Activated naive CD8-positive, alpha-beta T cell treated with anti-CD3 and anti-CD28 coated beads, Interleukin-2, amount 50 U/mL, for 24 hours (primary cell): ENCODE measurements around the gene PFKFB3.
"Not testable (repeated sequence)": the region's sequence is repeated elsewhere in the genome, so short reads cannot be mapped to it uniquely, and the experiment has no call there.

Experiments used
- ATAC-seq: fragments of 150-1000 bp; cut with Tn5 transposase; one replicate; pipeline ENCODE4 v1.10.0; 2021
- DNase-seq: peaks from one replicate; pipeline ENCODE4 v3.0.0; 2021
- H3K27ac Mint-ChIP-seq: one replicate; pipeline ENCODE4 v1.8.0; 2021; ENCODE audit warnings: mild to moderate bottlenecking, mixed read lengths
- H3K27me3 Mint-ChIP-seq: one replicate; pipeline ENCODE4 v1.8.0; 2021; ENCODE audit warnings: mixed read lengths
- H3K36me3 Mint-ChIP-seq: one replicate; pipeline ENCODE4 v1.8.0; 2021; ENCODE audit warnings: low read depth, mixed read lengths
- H3K4me1 Mint-ChIP-seq: one replicate; pipeline ENCODE4 v1.8.0; 2021; ENCODE audit warnings: mixed read lengths
- H3K4me3 Mint-ChIP-seq: one replicate; pipeline ENCODE4 v1.8.0; 2021; ENCODE audit warnings: mild to moderate bottlenecking, moderate library complexity, mixed read lengths
- H3K9me3 Mint-ChIP-seq: one replicate; pipeline ENCODE4 v1.8.0; 2021; ENCODE audit warnings: mixed read lengths

Gene PFKFB3

DNA sequence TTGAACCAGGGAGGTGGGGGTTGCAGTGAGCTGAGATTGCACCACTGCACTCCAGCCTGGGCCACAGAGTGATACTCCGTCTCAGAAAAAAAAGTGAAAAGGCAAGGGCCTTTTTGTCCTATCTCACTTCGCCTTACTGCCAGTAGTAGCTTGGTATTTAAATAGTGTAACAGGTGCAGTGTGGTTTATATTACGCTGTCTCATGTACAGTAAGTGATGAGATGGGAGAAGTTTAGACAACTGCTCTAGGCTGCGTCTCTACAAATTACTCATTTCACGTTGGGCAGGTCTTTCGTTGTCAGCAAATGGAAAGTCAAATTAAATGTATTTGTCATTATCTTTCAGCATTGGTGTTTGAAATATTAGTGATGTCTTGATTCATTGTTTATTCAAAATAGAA, 15.5 kb upstream of the PFKFB3 start:
- H3K9me3 Mint-ChIP-seq, result no peaks in the 10 kb centered on the region
- ATAC-seq (no peak), DNase-seq (no peak)
- H3K4me1 Mint-ChIP-seq, result peaks cover 47% of the 10 kb centered on the region
- H3K27ac Mint-ChIP-seq, result peak overlapping the region; percentile 22
- no peaks in the 10 kb centered on the region for H3K27me3 Mint-ChIP-seq
- H3K36me3 Mint-ChIP-seq, result peaks cover 14% of the 10 kb centered on the region
- H3K4me3 Mint-ChIP-seq, result no peak overlapping the region

- not testable (repeated sequence) for H3K27me3 Mint-ChIP-seq, ATAC-seq, DNase-seq, H3K4me3 Mint-ChIP-seq, H3K9me3 Mint-ChIP-seq
- Mint-ChIP-seq H3K4me1 (peaks cover 40% of the 10 kb centered on the region), H3K27ac (peak overlapping the region; percentile 10), H3K36me3 (peaks cover 14% of the 10 kb centered on the region)
Observed at GRCh38 chr10:6190033-6190432, 12.7 kb upstream of the PFKFB3 start.

DNA sequence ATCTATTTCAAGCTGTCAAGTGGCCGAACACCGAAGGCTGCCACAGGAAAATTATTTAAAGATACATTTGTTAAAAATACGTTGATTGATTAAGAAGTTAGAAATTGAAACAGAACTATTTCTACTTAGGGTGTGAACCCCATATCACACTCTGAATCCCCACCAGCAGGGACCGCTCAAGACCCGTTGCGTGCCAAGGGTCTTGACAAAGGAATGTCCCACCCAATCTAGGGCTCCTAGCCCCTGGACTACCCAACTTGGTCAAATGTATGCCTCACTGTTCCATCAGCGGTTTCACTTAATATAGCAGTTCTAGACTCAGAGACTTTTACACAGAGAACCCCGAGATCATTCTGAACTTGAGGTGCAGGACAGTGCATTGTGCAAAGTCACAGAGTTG, 11.6 kb upstream of the PFKFB3 start:
- no peak for ATAC-seq
- no peak overlapping the region for H3K27ac Mint-ChIP-seq
- no peaks in the 10 kb centered on the region for H3K27me3 Mint-ChIP-seq
- peaks cover 39% of the 10 kb centered on the region for H3K4me1 Mint-ChIP-seq
- H3K4me3 Mint-ChIP-seq, result no peak overlapping the region
- no peaks in the 10 kb centered on the region for H3K9me3 Mint-ChIP-seq
- no peak for DNase-seq
- H3K36me3 Mint-ChIP-seq, result peaks cover 14% of the 10 kb centered on the region

DNA sequence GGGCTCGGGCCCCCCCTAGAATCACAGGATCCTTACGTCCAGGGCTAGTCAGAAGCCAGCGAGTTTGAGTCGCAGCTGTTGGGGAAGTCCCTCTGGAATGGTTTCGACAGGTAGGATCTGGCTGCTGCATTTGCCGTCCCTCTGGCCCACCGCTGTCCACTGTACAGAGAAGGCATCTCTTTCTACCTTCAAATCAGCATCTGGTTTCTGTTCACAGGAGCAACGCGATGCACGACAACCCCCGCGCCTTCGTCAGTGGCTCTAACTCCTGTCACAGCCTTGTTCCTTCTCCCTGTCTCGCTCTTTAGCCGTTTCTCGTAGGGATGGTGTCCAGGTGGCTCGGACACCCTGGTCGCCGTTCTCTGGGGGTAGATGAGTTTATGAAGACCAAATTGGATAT, 11.2 kb upstream of the PFKFB3 start:
- peaks cover 13% of the 10 kb centered on the region for H3K36me3 Mint-ChIP-seq
- no peaks in the 10 kb centered on the region for H3K9me3 Mint-ChIP-seq
- no peaks in the 10 kb centered on the region for H3K27me3 Mint-ChIP-seq
- H3K4me1 Mint-ChIP-seq, result peaks cover 36% of the 10 kb centered on the region
- ATAC-seq (no peak), DNase-seq (no peak)
- no peak overlapping the region for H3K27ac Mint-ChIP-seq
- no peak overlapping the region for H3K4me3 Mint-ChIP-seq

- not testable (repeated sequence) for ATAC-seq, H3K4me3 Mint-ChIP-seq, H3K27me3 Mint-ChIP-seq, H3K9me3 Mint-ChIP-seq, H3K27ac Mint-ChIP-seq, DNase-seq
- Mint-ChIP-seq H3K36me3 (peaks cover 10% of the 10 kb centered on the region), H3K4me1 (peaks cover 26% of the 10 kb centered on the region)
Observed at GRCh38 chr10:6193342-6193741, 9.4 kb upstream of the PFKFB3 start.

- Mint-ChIP-seq H3K27ac (no peak overlapping the region), H3K4me1 (peaks cover 27% of the 10 kb centered on the region)
- DNase-seq, result no peak
Observed at GRCh38 chr10:6194311-6194710, 8.4 kb upstream of the PFKFB3 start.

GRCh38 chr10:6195376-6195775, 7.4 kb upstream of the PFKFB3 start:
- no peak overlapping the region for H3K4me3 Mint-ChIP-seq
- peaks cover 1% of the 10 kb centered on the region for H3K36me3 Mint-ChIP-seq
- peaks cover 35% of the 10 kb centered on the region for H3K4me1 Mint-ChIP-seq
- H3K27me3 Mint-ChIP-seq, result no peaks in the 10 kb centered on the region
- no peak overlapping the region for H3K27ac Mint-ChIP-seq
- ATAC-seq (peak; percentile 34), DNase-seq (no peak)
- no peaks in the 10 kb centered on the region for H3K9me3 Mint-ChIP-seq

More at GRCh38 chr10:6194311-6194710, 8.4 kb upstream of the PFKFB3 start:
- Mint-ChIP-seq H3K27me3 (no peaks in the 10 kb centered on the region), H3K9me3 (no peaks in the 10 kb centered on the region), H3K4me3 (no peak overlapping the region), H3K36me3 (peaks cover 8% of the 10 kb centered on the region)
- no peak for ATAC-seq

GRCh38 chr10:6195846-6196245, 6.9 kb upstream of the PFKFB3 start:
- ATAC-seq, result no peak

DNA sequence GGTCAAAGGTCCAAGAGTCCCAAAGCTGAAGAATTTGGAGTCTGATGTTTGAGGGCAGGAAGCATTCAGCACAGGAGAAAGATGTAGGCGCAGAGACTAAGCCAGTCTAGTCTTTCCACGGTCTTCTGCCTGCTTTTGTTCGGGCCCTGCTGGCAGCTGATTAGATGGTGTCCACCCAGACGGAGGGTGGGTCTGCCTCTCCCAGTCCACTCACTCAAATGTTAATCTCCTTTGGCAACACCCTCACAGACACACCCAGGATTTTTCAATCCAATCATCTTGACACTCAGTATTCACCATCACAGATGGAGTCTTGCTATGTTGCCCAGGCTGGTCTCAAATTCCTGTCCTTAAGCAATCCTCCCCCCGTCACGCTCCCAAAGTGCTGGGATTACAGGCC, 6.2 kb upstream of the PFKFB3 start:
- H3K4me1 Mint-ChIP-seq, result peaks cover 38% of the 10 kb centered on the region
- not testable (repeated sequence) for ATAC-seq, H3K36me3 Mint-ChIP-seq

More at GRCh38 chr10:6195846-6196245, 6.9 kb upstream of the PFKFB3 start:
- Mint-ChIP-seq H3K36me3 (no peaks in the 10 kb centered on the region), H3K4me1 (peaks cover 39% of the 10 kb centered on the region), H3K9me3 (no peaks in the 10 kb centered on the region), H3K27ac (no peak overlapping the region), H3K27me3 (no peaks in the 10 kb centered on the region), H3K4me3 (no peak overlapping the region)
- no peak for DNase-seq

GRCh38 chr10:6197321-6197720, 5.4 kb upstream of the PFKFB3 start:
- no peak for DNase-seq
- Mint-ChIP-seq H3K4me3 (no peak overlapping the region), H3K36me3 (no peaks in the 10 kb centered on the region), H3K9me3 (no peaks in the 10 kb centered on the region), H3K27me3 (no peaks in the 10 kb centered on the region), H3K27ac (no peak overlapping the region), H3K4me1 (peaks cover 42% of the 10 kb centered on the region)
- ATAC-seq, result no peak

More for the DNA sequence above, 6.2 kb upstream of the PFKFB3 start:
- H3K27me3 Mint-ChIP-seq, H3K27ac Mint-ChIP-seq, DNase-seq, H3K9me3 Mint-ChIP-seq, H3K4me3 Mint-ChIP-seq: not testable (repeated sequence)

DNA sequence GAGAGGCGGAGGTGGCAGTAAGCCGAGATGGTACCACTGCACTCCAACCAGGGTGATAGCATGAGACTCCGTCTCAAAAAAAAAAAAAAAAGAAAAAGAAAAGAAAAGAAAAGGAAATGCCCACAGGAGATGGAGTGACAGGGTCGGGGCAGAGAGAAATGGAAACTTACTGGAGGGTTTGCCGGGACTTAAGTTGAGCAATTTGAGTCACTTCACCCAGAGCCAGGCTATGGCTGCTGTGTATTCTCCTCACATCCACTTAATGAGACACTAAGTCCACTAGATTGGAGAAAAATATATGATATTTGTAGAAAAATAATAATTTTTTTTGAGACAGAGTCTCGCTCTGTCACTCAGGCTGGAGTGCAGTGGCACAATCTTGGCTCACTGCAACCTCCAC, 4.6 kb upstream of the PFKFB3 start:
- Mint-ChIP-seq H3K27me3 (no peaks in the 10 kb centered on the region), H3K4me1 (peaks cover 43% of the 10 kb centered on the region)

DNA sequence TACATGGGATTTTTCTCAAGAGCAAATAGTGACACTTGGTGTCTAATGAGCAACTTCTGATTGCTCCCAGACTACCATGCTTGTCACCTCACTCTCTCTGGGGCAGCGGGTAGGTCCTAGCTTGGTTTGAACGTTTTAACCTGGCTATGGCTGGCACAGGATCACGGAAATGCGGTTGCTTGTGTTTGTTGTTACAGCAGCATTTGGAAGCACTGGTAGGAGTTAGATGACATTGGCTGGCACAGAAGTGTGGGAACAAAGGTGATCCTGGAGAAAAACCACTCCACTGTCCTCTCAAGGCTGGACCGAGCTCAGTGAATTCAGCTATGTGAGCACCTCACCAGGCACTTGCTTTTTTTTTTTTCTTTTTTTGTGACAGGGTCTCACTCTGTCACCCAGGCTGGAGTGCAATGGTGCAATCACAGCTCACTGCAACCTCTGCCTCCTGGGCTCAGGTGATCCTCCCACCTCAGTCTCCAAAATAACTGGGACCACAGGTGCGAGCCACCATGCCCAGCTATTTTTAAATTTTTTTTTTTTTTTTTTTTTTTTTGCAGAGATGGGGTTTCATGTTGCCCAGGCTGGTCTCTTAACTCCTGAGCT, 3.5 kb upstream of the PFKFB3 start:
- no peaks in the 10 kb centered on the region for H3K27me3 Mint-ChIP-seq
- H3K9me3 Mint-ChIP-seq, result no peaks in the 10 kb centered on the region
- no peak for DNase-seq
- peaks cover 2% of the 10 kb centered on the region for H3K36me3 Mint-ChIP-seq
- H3K4me1 Mint-ChIP-seq, result peaks cover 45% of the 10 kb centered on the region
- no peak overlapping the region for H3K27ac Mint-ChIP-seq
- H3K4me3 Mint-ChIP-seq, result no peak overlapping the region
- ATAC-seq, result no peak

More for the DNA sequence above, 4.6 kb upstream of the PFKFB3 start:
- Mint-ChIP-seq H3K27ac (no peak overlapping the region), H3K4me3 (no peak overlapping the region), H3K36me3 (no peaks in the 10 kb centered on the region), H3K9me3 (no peaks in the 10 kb centered on the region)
- no peak for DNase-seq
- ATAC-seq, result no peak

- ATAC-seq (no peak), DNase-seq (no peak)
- Mint-ChIP-seq H3K4me1 (peaks cover 48% of the 10 kb centered on the region), H3K4me3 (peak overlapping the region; percentile 76), H3K27me3 (no peaks in the 10 kb centered on the region), H3K36me3 (peaks cover 7% of the 10 kb centered on the region), H3K27ac (peak overlapping the region; percentile 78), H3K9me3 (no peaks in the 10 kb centered on the region)
Observed at GRCh38 chr10:6200440-6200733, 2.3 kb upstream of the PFKFB3 start.

GRCh38 chr10:6200734-6201515, 1.8 kb upstream of the PFKFB3 start:
- Mint-ChIP-seq H3K4me3 (peak overlapping the region; percentile 76), H3K4me1 (peaks cover 43% of the 10 kb centered on the region), H3K9me3 (no peaks in the 10 kb centered on the region), H3K27ac (peak overlapping the region; percentile 78), H3K27me3 (no peaks in the 10 kb centered on the region), H3K36me3 (peaks cover 7% of the 10 kb centered on the region)
- DNase-seq, result no peak
- no peak for ATAC-seq

GRCh38 chr10:6201516-6201975, 1.2 kb upstream of the PFKFB3 start:
- Mint-ChIP-seq H3K4me3 (peak overlapping the region; percentile 84), H3K27ac (peak overlapping the region; percentile 97), H3K36me3 (peaks cover 7% of the 10 kb centered on the region), H3K27me3 (no peaks in the 10 kb centered on the region), H3K4me1 (peaks cover 43% of the 10 kb centered on the region), H3K9me3 (no peaks in the 10 kb centered on the region)
- DNase-seq (peak; percentile 95), ATAC-seq (peak; percentile 79)
